Left lung (tissue), 10 donors: ENCODE results near the gene HEXD. TPM values are rescaled to one million over a fixed set of nuclear protein-coding genes. Genes with fewer than 3 reads are reported as not detected.

Experiments used
- ATAC-seq: fragments of 200-7000 bp; cut with Tn5 transposase; one replicate; pipeline ENCODE4 v1.9.1; 2020; ENCODE audit warnings: moderate library complexity
- DNase-seq, 4 donors: peaks; one replicate each; pipeline ENCODE4 v3.0.0-alpha.2; 2013 to 2020
- H3K27ac ChIP-seq, 2 donors: fragments of 200-600 bp; sonication (generic) in 1 of 2; one replicate each; pipeline versions ENCODE4 v1.5.0 to v1.8.0; 2020 to 2021
- H3K27me3 ChIP-seq, 2 donors: fragments of 200-600 bp; sonication (generic) in 1 of 2; one replicate each; pipeline versions ENCODE4 v1.5.0 to v1.8.0; 2020 to 2021
- H3K36me3 ChIP-seq, 2 donors: fragments of 200-600 bp; sonication (generic) in 1 of 2; one replicate each; pipeline versions ENCODE4 v1.5.0 to v1.8.0; 2020 to 2021
- H3K4me1 ChIP-seq, 2 donors: fragments of 200-600 bp; one replicate each; pipeline ENCODE4 v1.8.0; 2021
- H3K4me3 ChIP-seq, 2 donors: fragments of 200-600 bp; sonication (generic) in 1 of 2; one replicate each; pipeline versions ENCODE4 v1.5.0 to v1.8.0; 2020 to 2021; ENCODE audit warnings: mild to moderate bottlenecking in 1 of 2
- H3K9me3 ChIP-seq, 2 donors: fragments of 200-600 bp; sonication (generic) in 1 of 2; one replicate each; pipeline versions ENCODE4 v1.5.0 to v1.8.0; 2020 to 2021
- intact Hi-C, 2 donors: fragments of 100-400 bp; cut with DNase I; formaldehyde crosslinking; loops; one replicate each; pipeline versions ENCODE4 v1.11.2 to v1.14.2; 2022
- polyA plus RNA-seq, 6 donors: library from polyadenylated mRNA; unstranded; fragments of 120-200 nt; gene quantifications; one replicate each; pipeline ENCODE4 v1.2.1, GENCODE V29; 2013; ENCODE audit not compliant: insufficient read length in 6 of 6
- total RNA-seq, 2 donors: library from RNA; stranded (reverse); fragmentation: NEBNext Ultra II Directional; extraction: Animal tissue kit (Norgen Biotek cat#: 25700); gene quantifications; one replicate each; pipeline ENCODE4 v1.2.1, GENCODE V29; 2021
- TF ChIP-seq, protein P1 (sequence below), 2 donors: fragments of 200-600 bp; sonication (generic) in 1 of 2; IDR thresholded peaks; one replicate each; pipeline versions ENCODE4 v1.5.0 to v1.8.0; 2021; ENCODE audit warnings: antibody characterized with exemption in 2 of 2
- donor health status: DM: no; HTN: yes; CAD: no.
- donor health status: DM: no; HTN: no; CAD: no.

Gene HEXD
- total and polyA plus RNA-seq, 8 donors, result 28.6 to 48.3 (median 38.4) TPM

DNA sequence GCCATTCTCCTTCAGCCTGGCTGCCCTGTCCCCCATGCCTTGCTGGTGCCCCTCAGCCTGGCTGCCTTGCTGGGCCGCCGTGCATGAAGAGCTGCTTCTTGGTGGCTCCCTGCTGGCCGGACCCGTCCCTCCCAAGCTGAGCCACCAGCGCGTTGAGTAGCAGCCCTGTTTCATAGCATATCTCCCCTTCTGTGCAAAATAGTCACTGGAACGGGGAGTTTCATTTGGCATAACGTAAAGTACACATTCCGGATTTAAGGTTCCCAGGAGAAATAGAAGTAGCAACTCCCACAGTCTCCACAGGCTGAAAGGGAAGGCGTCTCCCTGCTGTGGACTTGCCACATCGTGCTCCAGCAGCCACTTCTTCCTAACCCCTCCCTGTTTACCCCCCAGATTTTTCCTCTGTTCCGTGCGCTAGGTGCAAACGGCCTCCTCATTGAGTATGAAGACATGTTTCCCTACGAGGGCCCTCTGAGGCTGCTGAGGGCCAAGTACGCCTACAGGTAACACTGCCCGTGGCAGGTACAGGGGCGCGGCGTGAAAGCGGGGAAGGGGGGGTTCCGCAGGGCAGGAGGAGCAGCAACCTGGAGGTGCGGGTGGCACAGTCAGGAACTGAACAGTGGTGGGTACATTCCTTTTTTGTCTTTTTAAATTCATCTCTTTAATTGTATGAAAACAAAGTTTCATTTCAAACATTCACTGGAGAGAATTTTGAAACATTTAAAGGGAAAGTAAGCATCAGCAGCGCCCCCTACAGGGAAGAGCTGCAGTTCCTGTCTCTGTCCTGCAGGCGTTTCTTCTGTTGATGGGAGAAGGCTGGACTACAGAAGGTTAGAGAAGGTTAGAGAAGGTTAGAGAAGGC is 6.1 kb downstream of the HEXD start:
- intact Hi-C loops, result no loop called here
- Histone ChIP-seq H3K4me3 (no peak overlapping the region), H3K36me3 (peaks cover 0 to 18% of the 10 kb centered on the region in 2 donors), H3K4me1 (peaks cover 0 to 10% of the 10 kb centered on the region in 2 donors), H3K9me3 (no peaks in the 10 kb centered on the region), H3K27ac (no peak overlapping the region), H3K27me3 (no peaks in the 10 kb centered on the region)
- DNase-seq, result peak in 1 of 4 donors; percentile 34
- peak; percentile 77 for ATAC-seq
- TF ChIP-seq, protein P1, sequence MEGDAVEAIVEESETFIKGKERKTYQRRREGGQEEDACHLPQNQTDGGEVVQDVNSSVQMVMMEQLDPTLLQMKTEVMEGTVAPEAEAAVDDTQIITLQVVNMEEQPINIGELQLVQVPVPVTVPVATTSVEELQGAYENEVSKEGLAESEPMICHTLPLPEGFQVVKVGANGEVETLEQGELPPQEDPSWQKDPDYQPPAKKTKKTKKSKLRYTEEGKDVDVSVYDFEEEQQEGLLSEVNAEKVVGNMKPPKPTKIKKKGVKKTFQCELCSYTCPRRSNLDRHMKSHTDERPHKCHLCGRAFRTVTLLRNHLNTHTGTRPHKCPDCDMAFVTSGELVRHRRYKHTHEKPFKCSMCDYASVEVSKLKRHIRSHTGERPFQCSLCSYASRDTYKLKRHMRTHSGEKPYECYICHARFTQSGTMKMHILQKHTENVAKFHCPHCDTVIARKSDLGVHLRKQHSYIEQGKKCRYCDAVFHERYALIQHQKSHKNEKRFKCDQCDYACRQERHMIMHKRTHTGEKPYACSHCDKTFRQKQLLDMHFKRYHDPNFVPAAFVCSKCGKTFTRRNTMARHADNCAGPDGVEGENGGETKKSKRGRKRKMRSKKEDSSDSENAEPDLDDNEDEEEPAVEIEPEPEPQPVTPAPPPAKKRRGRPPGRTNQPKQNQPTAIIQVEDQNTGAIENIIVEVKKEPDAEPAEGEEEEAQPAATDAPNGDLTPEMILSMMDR (IDR thresholded peaks at IDR 0.05), result peak; percentile 40 to 76

- Histone ChIP-seq H3K27me3 (no peaks in the 10 kb centered on the region), H3K27ac (no peak overlapping the region), H3K36me3 (peaks cover 0 to 18% of the 10 kb centered on the region in 2 donors), H3K9me3 (no peaks in the 10 kb centered on the region), H3K4me1 (peaks cover 0 to 4% of the 10 kb centered on the region in 2 donors), H3K4me3 (no peak overlapping the region)
- TF ChIP-seq, protein P1 (IDR thresholded peaks at IDR 0.05), result no peak
- no peak for ATAC-seq
- intact Hi-C loops, result no loop called here
- no peak for DNase-seq
Observed at GRCh38 chr17:82424863-82425159, 6.7 kb downstream of the HEXD start.

- no peak overlapping the region for H3K4me3 ChIP-seq
- ATAC-seq (no peak), DNase-seq (peak in 1 of 4 donors; percentile 43)
- no peaks in the 10 kb centered on the region for H3K27me3 ChIP-seq
- intact Hi-C loops, result no loop called here
- peaks cover 0 to 3% of the 10 kb centered on the region in 2 donors for H3K36me3 ChIP-seq
- TF ChIP-seq, protein P1 (IDR thresholded peaks at IDR 0.05), result no peak
- H3K4me1 ChIP-seq, result no peaks in the 10 kb centered on the region
- no peaks in the 10 kb centered on the region for H3K9me3 ChIP-seq
- no peak overlapping the region for H3K27ac ChIP-seq
Observed at GRCh38 chr17:82428546-82428945, 10.4 kb downstream of the HEXD start.

- H3K36me3 ChIP-seq, result peaks cover 0 to 10% of the 10 kb centered on the region in 2 donors
- intact Hi-C loops, result no loop called here
- TF ChIP-seq, protein P1 (IDR thresholded peaks at IDR 0.05), result no peak
- no peaks in the 10 kb centered on the region for H3K4me1 ChIP-seq
- ATAC-seq, result no peak
- no peaks in the 10 kb centered on the region for H3K9me3 ChIP-seq
- no peak overlapping the region for H3K4me3 ChIP-seq
- peak in 1 of 4 donors; percentile 25 for DNase-seq
- H3K27ac ChIP-seq, result no peak overlapping the region
- no peaks in the 10 kb centered on the region for H3K27me3 ChIP-seq
Observed at GRCh38 chr17:82429824-82430223, 11.7 kb downstream of the HEXD start.

DNA sequence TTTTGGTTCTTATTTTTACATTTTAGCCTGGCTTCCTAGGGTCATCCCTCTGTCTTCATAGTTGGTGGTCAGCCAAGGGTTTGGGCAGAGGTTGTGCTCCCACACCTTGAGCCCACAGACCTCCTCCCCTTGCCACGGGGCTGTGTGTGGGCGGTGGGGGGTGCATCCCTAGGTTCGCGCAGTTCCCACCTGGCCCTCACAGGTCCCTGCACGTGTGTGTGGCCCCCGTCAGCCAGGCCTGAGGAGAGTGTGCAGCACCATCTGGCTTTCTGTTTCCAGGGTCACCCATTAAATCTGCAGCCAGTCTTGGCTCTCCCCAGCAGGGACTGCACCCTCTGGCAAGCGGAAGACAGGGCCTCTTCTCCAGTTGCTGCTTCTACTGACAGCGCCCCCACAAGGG is 13.9 kb downstream of the HEXD start:
- no peak for ATAC-seq
- TF ChIP-seq, protein P1 (IDR thresholded peaks at IDR 0.05), result no peak
- intact Hi-C loops, result no loop called here
- Histone ChIP-seq H3K4me3 (no peak overlapping the region), H3K27ac (no peak overlapping the region), H3K36me3 (peaks cover 0 to 29% of the 10 kb centered on the region in 2 donors), H3K9me3 (no peaks in the 10 kb centered on the region), H3K27me3 (no peaks in the 10 kb centered on the region), H3K4me1 (no peaks in the 10 kb centered on the region)
- no peak for DNase-seq
